Body of pancreas (tissue), 4 donors: ENCODE results near the gene FFAR2.

Source experiments
- POLR2A ChIP-seq, 3 donors: fragments of 450-650 bp; IDR thresholded peaks; one replicate each; pipeline ENCODE4 v1.6.1; 2016; ENCODE audit warnings: antibody characterized with exemption in 3 of 3, mild to moderate bottlenecking in 2 of 3
- TF ChIP-seq, protein P1 (sequence below), 7 experiments: fragments of 450-650 bp in 4 of 7; fragments of 200-600 bp in 3 of 7; sonication (generic) in 3 of 7; IDR thresholded peaks; one replicate each; pipeline ENCODE4 v1.5.1; 2016 to 2019; ENCODE audit warnings: antibody characterized with exemption in 7 of 7

DNA sequence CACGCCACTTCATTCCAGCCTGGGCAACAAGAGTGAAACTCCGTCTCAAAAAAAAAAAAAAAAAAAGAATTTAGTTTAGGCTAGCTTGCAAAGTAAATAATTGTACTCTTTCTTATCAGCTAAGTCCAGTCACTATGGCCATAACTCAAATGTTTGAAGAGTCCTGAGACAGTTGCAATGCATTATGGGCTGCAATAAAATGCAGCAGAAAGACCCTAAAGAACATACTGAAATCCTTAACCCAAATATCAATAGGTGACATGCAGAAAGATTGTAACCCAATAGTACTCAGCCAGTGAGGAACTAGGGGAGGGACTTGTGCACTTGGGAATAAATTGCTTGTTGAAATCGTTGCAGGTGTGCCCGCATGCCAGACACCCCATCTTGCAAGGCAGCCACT, 20.9 kb upstream of the FFAR2 start:
- TF ChIP-seq, protein P1, sequence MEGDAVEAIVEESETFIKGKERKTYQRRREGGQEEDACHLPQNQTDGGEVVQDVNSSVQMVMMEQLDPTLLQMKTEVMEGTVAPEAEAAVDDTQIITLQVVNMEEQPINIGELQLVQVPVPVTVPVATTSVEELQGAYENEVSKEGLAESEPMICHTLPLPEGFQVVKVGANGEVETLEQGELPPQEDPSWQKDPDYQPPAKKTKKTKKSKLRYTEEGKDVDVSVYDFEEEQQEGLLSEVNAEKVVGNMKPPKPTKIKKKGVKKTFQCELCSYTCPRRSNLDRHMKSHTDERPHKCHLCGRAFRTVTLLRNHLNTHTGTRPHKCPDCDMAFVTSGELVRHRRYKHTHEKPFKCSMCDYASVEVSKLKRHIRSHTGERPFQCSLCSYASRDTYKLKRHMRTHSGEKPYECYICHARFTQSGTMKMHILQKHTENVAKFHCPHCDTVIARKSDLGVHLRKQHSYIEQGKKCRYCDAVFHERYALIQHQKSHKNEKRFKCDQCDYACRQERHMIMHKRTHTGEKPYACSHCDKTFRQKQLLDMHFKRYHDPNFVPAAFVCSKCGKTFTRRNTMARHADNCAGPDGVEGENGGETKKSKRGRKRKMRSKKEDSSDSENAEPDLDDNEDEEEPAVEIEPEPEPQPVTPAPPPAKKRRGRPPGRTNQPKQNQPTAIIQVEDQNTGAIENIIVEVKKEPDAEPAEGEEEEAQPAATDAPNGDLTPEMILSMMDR (IDR thresholded peaks at IDR 0.05) = no peak
- TF ChIP-seq POLR2A (IDR thresholded peaks at IDR 0.05) = no peak
